HG03520 (cell line): Measurements from ENCODE around the gene TRAPPC12.
A peak's percentile ranks its signal among the peaks of the same experiment; 100 is the strongest.
"Not testable (repeated sequence)": the region's sequence is repeated elsewhere in the genome, so short reads cannot be mapped to it uniquely, and the experiment has no call there.

Experiments used
- ATAC-seq: cut with Tn5 transposase; IDR thresholded peaks from one replicate; pipeline ENCODE4 v1.9.1; 2021; ENCODE audit warnings: mild to moderate bottlenecking, moderate library complexity; ENCODE audit not compliant: unreplicated experiment

TRAPPC12 gene

DNA sequence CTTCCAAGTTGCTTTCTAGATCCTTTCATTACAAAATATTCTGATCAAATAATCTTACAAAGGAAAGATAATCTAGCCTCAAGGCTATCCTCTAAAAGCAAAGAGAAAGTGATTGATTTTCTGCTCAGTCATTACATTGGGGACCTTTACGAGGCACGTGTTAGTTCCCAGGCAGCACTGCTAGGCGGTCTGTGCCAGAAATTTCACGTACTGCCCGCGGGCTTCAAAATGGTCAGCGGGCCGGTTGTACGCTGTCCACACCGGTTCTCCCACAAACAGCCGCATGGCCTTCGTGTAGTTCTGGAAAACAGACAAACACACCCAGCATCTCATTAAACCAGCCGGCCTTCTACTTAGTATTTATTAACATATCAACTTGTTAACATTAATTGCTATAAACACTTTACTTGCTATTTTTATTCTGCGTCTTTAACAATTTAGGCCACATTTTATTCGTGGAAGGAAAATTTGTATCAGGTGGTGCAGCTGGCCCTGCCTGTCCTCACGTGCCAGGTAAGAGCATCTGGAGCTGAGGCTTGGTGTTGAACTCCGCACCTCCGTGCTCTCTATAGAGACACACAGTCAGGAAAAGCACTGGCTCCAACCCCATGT, 119.4 kb downstream of the TRAPPC12 start:
- no peak for ATAC-seq

DNA sequence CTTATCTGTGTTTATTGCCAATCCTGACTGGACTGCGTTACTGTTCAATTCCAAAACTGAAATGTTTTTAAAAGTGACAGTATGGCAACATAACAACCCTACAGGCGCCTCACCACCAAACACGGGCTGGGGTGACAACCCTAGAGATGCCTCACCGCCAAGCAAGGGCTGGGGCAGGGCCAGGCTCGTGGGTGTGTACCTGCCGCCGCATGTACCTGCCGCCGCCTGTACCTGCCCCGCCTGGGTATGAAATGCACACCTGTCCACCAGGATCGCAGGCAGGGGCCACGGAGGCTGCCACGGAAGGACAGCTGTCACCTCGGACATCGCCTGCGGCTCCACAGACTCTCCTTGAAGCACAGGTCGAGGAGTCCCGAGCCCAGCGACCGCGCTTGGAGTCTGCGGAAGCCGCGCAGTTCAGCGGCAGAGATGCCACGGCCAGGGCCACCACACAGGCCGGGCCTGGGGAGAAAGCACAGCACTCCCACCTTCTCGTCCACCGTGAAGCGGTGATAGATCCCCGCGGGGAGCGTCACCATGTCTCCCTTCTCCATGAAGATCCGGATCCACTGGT, 120.9 kb downstream of the TRAPPC12 start:
- no peak for ATAC-seq

- no peak for ATAC-seq
Measured at GRCh38 chr2:3503046-3503445, 123.6 kb downstream of the TRAPPC12 start.

DNA sequence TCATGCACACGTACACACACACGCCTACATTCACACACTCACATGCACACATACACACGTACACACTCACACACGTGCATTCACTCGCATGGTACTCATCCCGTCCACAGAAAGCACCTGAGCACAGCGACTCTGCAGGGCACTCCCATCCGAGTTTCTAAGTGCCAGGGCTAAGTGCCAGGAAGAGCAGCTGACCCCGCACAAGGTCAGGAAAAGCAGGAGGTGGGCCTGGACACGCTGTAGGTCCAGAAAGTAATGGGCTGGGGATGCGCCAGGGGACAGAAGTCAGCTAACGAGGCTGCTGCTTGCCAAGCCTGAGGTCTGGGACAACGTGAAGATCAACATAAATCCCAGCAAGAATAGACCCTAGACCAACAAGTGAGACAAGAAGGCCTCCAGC, 124.0 kb downstream of the TRAPPC12 start:
- ATAC-seq = no peak

GRCh38 chr2:3504741-3505140, 125.2 kb downstream of the TRAPPC12 start:
- no peak for ATAC-seq

- ATAC-seq = no peak
Measured at GRCh38 chr2:3505771-3506170, 126.3 kb downstream of the TRAPPC12 start.

DNA sequence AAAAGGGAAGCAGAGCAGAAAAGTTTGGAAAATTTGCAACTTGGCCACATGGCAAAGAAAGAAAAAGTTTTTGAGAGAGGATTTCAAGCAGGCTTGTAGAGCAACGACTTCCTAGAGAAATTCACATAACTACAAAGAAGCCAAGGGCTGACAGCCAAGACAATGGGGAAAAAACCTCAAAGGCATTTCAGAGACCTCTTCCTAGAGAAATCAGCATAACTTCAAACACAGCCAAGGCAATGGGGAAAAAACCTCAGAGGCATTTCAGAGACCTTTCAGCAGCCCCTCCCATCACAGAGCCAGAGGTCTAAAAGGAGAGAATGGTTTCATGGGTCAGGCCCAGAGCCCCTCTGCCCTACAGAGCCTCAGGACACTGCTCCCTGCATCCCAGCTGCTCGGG, 132.6 kb downstream of the TRAPPC12 start:
- ATAC-seq = no peak

GRCh38 chr2:3513026-3513810, 133.7 kb downstream of the TRAPPC12 start:
- no peak for ATAC-seq

DNA sequence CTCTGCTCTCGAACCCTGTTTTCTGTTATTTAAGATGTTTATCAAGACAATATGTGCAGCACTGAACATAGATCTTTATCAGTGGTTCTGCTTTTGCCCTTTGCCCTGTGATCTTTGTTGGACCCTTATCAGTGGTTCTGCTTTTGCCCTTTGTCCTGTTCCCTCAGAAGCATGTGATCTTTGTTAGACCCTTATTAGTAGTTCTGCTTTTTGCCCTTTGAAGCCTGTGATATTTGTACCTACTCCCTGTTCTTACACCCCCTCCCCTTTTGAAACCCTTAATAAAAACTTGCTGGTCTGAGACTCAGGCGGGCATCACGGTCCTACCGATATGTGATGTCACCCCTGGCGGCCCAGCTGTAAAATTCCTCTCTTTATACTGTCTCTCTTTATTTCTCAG, 135.9 kb downstream of the TRAPPC12 start:
- ATAC-seq = not testable (repeated sequence)

DNA sequence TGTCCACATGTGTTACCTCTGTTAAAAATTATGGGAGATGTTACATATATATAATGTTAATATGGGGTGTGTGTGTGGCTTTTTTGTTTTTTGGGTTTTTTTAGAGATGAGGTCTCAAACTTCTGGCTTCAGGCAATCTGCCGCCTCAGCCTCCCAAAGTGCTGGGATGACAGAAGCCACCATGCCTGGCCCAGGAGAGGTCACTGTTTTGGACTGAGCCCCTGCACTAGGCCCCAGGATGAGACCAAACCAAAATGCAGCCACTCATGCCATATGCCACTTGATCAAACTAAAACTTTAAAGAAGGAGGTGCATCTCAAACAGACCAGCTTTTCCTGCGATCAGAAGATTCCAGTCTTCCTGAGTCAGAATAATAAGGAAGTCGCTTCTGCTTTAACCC, 137.3 kb downstream of the TRAPPC12 start:
- no peak for ATAC-seq

GRCh38 chr2:3517948-3518495, 138.5 kb downstream of the TRAPPC12 start:
- no peak for ATAC-seq

DNA sequence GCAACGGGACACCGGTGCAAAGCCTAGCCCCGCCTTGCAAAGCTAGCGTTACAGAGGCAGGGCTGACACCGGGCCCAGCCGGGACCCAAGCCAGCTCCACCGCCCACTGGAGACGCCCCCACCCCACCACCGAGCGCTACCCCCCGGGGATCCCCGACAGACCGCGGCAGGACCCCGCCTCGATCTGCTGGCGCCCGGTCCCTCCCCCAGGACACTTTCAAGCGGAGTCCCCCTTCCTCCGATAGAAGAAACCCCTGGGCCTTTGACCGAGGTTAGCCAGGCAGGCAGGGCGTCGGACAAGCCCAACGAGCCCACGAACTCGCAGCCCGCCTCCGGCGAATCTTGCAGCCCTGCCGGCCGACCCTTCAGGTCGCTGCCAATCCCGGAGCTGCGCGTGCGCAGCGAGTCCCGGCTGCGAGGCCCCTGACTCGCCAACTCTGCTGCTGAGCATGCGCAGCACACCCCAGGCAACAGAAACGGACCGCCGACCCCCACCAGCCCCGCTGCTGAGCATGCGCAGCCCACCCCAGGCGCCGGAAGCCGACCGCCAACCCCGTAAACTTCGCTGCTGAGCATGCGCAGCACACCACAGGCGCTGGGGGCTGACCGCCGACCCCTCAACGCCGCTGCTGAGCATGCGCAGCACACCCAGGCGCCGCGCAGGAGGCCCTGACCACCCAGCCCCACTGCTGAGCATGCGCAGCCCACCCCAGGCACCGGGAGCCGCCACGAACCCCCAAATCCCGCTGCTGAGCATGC, 139.2 kb downstream of the TRAPPC12 start:
- ATAC-seq = peak; percentile 82

DNA sequence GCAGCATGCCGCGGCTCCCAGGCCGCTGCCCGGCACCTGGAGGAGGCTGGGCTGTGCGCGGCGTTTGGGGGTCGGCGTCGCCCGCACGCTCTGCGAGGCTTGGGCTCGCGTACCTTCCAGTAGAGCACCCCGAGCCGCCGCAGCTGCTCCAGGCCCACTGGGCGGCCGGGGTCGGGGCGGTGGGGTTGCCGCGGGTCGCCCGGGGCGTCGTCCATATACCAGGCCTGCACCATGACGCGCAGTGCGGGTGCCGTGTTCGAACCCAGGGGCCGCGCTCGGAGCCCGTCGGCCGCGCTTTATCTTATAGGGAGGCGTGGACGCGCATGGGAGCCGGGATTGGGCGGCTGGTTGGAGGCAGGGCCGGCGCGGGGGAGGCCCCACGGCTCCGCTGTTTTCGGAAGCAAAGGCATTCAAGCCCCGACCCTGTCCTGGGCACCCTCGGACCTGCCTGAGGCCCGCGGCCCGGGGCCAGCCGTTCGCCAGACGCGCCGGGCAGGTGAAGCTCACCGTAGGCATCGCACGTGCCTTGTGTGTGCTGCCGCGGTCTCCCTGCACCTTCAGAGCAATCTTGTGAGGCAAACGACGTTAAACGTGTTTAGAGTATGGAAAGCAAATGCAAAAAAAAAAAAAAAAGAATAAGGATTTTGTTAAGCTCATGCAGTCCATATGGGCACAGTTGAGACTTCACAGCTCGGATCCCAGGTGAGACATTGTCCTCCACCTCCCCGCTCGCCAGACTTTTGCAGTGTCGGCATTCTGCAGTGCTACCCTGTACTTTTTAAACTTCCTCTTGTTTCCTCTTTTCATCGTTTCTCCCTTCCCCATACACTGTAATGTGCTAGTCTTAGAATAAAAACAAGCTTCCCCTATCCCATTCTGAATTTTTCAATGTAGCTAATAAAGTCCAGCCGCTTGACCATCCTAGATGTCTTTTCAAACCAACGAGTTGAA, 140.0 kb downstream of the TRAPPC12 start, which contains the start of gene ADI1:
Gene ADI1, minus strand, starts transcription at position 277 of the 951 bp plus-strand sequence. Its CDS starts 44 bp downstream, at position 233.
- ATAC-seq = peak; percentile 50

DNA sequence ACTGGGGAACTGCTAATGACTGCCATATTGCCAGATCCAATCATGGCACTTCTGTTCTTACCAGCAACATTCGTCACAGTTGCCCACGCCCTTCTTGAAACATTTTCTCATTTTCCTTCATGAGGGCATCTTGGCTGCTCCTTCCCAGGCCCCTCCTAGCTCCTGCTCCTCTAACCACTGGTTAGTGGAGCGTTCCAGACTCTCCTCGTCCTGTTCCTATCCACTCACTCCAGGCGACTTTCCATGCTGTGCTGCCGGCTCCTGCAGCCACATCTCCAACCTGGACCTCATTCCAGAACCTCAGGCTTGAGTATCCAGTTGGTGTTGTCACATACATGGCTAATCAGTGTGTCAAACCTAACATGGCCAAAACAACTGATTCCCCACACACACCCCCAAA, 141.1 kb downstream of the TRAPPC12 start:
- no peak for ATAC-seq

GRCh38 chr2:3522961-3523421, 143.5 kb downstream of the TRAPPC12 start:
- no peak for ATAC-seq

- no peak for ATAC-seq
Measured at GRCh38 chr2:3523551-3524041, 144.1 kb downstream of the TRAPPC12 start.

DNA sequence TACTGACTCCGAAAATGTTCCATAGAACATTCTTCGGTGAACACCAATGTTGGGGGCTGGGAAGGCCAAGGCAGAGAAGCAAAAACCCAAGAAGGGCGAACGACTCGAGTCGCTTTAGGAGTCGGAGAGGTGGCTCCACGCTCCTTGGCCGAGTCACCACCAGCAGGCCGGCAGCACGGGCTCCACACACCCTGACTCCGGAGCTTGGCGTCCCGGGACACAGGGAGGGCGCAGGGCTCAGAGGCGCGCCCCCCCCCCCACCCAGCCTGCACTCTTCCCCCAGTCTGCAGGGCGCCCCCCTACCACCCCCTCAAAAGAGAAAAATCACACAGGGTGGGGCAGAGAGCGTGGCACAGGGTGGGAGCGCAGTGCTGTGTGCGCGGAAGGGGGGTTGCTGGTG, 147.4 kb downstream of the TRAPPC12 start:
- ATAC-seq = no peak

DNA sequence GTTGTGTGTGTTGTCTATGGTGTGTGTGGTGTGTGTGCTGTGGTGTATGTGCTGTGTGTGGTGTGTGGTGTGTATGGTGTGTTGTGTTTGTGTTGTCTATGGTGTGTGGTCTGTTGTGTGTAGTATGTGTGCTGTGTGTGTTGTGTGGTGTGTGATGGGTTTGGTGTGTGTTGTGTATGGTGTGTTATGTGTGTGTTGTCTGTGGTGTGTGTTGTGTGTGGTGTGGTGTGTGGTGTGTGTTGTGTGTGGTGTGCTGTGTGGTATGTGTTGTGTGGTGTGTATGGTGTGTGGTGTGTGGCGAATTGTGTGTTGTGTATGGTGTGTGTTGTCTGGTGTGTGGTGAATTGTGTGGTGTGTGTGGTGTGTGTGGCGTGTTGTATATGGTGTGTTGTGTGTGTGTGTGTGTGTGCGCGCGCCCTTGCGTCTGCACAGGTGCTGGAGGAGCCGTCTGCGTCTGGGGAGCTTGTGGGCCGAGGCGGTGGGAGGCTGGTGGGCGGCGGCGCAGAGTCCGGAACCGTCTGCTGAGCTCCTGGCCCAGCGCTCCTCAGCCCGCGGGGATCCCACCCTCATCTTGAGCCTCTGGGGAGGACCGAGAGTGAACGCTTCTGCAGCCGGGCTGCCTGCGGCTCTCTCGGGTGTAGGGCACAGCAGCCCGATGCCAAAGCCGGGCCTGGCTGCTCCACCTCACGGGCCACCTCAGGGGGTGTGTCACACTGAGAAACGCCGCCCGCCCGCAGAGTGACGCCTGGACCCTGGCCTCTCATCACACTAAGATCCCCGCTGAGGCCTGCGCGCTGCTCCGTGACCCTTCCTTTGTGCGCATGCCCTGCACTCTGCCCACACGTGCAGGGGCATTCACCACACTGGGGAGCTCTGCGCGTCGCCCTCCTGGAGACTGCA, 148.6 kb downstream of the TRAPPC12 start:
- ATAC-seq = no peak
